Bronchial epithelial cell (primary cell): ENCODE results near the gene CCDC3. TPM values are rescaled to one million over a fixed set of nuclear protein-coding genes. Genes with fewer than 3 reads are reported as not detected.

Source experiments
- DNase-seq: peaks from one replicate; pipeline ENCODE4 v3.0.0-alpha.2; 2010; ENCODE audit warnings: low read depth
- FAIRE-seq: peaks from 2 replicates; lab custom pipeline; 2011; peaks lifted over from hg19 to GRCh38; lab: Jason Lieb, UNC
- H3K27me3 ChIP-seq: 2 replicates; pipeline ENCODE4 v1.5.1; 2011; ENCODE audit warnings: low read length; ENCODE audit not compliant: control insufficient read depth, insufficient read depth
- H3K36me3 ChIP-seq: 2 replicates; pipeline ENCODE4 v1.5.1; 2011; ENCODE audit warnings: low read length; ENCODE audit not compliant: control insufficient read depth, insufficient read depth
- H3K4me3 ChIP-seq: 2 replicates; pipeline ENCODE4 v1.5.1; 2011; ENCODE audit warnings: mild to moderate bottlenecking, low read depth, low read length, control low read depth
- total RNA-seq: library from RNA; depleted of rRNA; stranded (reverse); fragments of >200 nt; gene quantifications from 2 replicates; pipeline ENCODE4 v1.2.1, GENCODE V29; 2014
- TF ChIP-seq, protein P1 (sequence below): IDR thresholded peaks from 2 replicates; pipeline ENCODE4 v1.5.1; 2011; ENCODE audit warnings: mild to moderate bottlenecking, moderate library complexity, low read length, control low read depth, inconsistent platforms; ENCODE audit not compliant: insufficient read depth, severe bottlenecking

CCDC3 gene
- total RNA-seq, 1 donor from 2014 or later = 1.8 TPM

DNA sequence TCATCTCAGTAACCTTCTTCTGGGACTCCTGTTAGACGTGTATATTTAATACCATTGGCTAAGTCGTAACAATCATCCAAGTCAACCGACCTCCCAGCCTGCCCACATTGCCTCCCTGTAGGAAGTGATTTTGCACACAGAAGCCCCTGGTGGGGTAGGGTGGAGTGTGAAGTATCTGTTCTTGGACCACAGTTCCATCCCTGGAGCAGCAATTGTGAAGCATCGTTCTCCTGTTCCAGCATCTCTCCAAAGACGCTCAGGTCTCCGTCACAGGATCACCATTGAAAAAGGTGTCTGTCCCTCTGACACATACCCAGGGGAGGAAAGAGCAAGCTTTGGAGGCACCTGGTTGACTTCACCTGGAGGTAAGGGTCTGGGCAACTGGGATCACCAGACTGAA lies 72.9 kb downstream of the CCDC3 start:
- TF ChIP-seq, protein P1, sequence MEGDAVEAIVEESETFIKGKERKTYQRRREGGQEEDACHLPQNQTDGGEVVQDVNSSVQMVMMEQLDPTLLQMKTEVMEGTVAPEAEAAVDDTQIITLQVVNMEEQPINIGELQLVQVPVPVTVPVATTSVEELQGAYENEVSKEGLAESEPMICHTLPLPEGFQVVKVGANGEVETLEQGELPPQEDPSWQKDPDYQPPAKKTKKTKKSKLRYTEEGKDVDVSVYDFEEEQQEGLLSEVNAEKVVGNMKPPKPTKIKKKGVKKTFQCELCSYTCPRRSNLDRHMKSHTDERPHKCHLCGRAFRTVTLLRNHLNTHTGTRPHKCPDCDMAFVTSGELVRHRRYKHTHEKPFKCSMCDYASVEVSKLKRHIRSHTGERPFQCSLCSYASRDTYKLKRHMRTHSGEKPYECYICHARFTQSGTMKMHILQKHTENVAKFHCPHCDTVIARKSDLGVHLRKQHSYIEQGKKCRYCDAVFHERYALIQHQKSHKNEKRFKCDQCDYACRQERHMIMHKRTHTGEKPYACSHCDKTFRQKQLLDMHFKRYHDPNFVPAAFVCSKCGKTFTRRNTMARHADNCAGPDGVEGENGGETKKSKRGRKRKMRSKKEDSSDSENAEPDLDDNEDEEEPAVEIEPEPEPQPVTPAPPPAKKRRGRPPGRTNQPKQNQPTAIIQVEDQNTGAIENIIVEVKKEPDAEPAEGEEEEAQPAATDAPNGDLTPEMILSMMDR = no peak
- Histone ChIP-seq H3K36me3 (no peaks in the 10 kb centered on the region), H3K4me3 (no peak overlapping the region), H3K27me3 (no peaks in the 10 kb centered on the region)
- DNase-seq (no peak), FAIRE-seq (no peak)

DNA sequence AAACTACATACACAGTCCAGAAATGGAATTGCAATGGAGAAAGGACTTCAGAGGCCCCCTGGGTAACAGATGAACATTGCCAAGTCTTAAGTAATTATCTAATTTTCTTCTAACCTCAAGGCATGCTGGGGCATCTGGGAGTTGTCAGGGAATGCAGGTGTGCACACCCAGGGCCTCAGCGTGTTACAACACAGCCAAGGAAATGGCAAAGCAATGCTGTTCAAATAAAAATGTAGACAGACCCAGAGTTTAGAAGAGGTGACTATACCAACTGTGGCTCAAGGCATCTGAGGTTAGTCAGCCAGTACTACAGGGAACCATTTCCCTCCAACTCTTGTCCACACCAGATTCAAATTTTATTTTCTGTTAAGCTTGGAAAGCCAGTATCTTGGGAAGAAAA lies 73.6 kb downstream of the CCDC3 start:
- peak; percentile 58 for FAIRE-seq

DNA sequence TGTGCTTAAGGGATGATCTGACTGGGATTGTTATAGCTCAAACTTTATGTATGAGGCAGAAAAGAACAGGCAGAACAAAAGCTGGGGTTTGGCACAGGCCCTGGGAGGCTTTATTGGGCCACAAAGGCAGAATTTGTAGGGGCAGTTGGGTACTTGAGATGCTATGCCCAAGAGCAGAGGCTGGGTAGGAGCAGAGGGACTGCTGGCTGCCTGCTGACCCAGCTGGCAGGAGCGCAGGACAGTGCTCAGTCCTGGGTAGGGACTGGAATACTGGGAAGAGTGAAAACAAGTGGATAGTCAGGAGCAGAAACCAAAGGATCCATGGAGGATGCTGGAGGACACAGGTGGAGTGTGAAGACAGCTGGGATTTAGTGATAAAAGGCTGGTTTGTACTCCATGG lies 75.7 kb downstream of the CCDC3 start:
- no peak for DNase-seq
- FAIRE-seq = peak; percentile 88
- TF ChIP-seq, protein P1 = no peak
- H3K4me3 ChIP-seq = no peak overlapping the region
- H3K27me3 ChIP-seq = no peaks in the 10 kb centered on the region
- no peaks in the 10 kb centered on the region for H3K36me3 ChIP-seq

More for the DNA sequence above, 73.6 kb downstream of the CCDC3 start:
- Histone ChIP-seq H3K27me3 (no peaks in the 10 kb centered on the region), H3K4me3 (no peak overlapping the region), H3K36me3 (no peaks in the 10 kb centered on the region)
- TF ChIP-seq, protein P1 = no peak
- peak; percentile 97 for DNase-seq

DNA sequence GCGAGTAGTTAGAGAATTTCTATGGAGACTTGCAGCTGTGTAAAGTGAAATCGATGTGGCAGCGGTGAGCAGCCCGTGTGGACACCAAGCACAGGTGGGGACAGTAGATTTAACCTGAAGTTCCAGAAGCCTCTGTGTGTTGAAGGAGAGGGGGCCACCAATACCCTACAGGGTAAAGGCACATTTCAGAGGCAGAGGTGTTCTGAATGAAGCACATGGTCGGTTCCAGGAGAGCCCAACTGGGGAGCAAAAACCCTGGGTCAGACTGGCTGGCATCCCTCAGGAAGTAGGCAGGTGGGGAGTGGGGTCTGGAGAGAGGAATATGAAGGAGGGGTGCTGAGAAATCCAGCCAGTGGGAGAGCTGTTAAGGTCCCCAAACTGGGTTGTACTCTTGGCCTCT lies 76.6 kb downstream of the CCDC3 start:
- DNase-seq (no peak), FAIRE-seq (no peak)
- Histone ChIP-seq H3K36me3 (no peaks in the 10 kb centered on the region), H3K27me3 (no peaks in the 10 kb centered on the region), H3K4me3 (no peak overlapping the region)
- TF ChIP-seq, protein P1 = no peak

DNA sequence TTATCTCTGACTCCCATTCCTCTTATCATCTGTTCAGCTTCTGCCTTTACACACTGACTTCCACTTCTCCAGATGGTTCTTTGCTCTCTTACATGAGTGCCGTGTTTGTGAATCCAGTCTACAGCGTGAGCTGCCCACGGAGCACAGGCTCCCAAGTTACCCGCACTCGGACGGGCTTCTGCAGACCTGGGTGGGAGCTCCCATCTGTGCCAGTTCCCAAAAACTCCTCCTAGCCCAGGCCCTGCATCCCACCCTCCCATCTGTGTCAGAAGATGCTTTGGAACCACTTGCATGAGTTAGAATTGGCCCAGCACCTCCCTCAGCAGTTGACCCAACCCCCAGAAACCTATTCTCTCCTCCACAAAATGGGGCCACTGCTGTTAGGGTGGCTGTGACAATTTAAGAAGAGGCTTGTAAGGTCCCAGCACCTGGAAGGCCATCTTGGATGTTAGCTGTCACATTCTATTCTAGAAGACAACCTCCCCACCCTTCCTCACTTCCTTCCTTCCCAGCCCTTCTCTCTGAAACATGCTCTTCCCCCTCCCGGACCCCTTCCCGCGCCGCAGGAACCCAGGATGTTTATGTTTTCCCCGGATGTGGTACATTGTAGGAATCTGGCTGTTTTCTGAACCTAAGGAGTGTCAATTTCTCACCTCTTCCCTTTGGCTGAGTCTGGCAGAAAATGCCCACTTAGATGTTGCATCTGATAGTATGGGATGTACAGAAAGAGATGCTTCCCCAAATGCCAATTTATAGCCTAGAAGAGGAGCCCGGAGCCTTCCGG lies 79.2 kb downstream of the CCDC3 start:
- H3K4me3 ChIP-seq = no peak overlapping the region
- no peaks in the 10 kb centered on the region for H3K27me3 ChIP-seq
- TF ChIP-seq, protein P1 = no peak
- peak; percentile 7 for FAIRE-seq
- H3K36me3 ChIP-seq = no peaks in the 10 kb centered on the region
- no peak for DNase-seq
